ENCODE results near the gene FADD.
"Not testable (repeated sequence)": the region's sequence is repeated elsewhere in the genome, so short reads cannot be mapped to it uniquely, and the experiment has no call there.

Gene FADD

DNA sequence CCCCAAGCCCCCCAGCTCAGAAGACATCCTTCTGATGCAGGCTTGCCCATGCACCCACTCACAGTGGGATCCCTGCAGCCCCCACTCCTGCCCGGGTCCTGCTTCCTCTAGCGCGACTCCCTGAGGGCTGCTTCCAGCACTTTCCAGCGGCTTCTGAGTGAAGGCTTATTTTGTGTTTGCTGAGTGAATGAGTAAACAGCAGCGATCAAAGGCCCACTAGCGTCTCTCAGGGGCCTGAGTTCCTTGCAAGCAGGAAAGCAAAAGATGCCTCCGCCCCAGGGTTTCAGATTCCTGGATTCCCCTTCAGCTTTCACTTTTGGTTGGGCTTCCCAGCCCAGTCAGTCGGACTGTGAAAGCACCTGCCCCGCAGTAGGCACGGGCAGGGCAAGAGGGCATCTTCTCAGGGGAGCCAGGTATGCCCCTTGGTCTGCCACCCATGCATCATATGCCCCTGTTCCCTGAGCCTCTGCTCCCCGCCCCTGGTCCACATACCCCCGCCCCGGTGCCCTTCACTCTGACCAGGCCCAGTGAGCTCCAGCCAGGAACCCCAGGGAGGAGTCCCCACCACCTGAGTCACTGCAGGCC lies 9.2 kb downstream of the FADD start:
- no peak for DNase-seq (ENCODE audit: low read depth, low spot score)
- no peak overlapping the region for H3K9ac ChIP-seq (ENCODE audit: insufficient read length)
- H3K4me3 ChIP-seq = no peak overlapping the region
- TF ChIP-seq EZH2 (IDR thresholded peaks at IDR 0.05) = no peak
- no peak for TF ChIP-seq POLR2AphosphoS5 (IDR thresholded peaks at IDR 0.05; ENCODE audit: borderline replicate concordance, low read depth, low read length)
- TF ChIP-seq FOXP2 (optimal IDR thresholded peaks at IDR 0.05; ENCODE audit: control extremely low read depth, extremely low read length, insufficient read depth) = no peak
- peaks cover 5% of the 10 kb centered on the region; the same call in 1 of the 2 replicates for H3K36me3 ChIP-seq (ENCODE audit: insufficient read depth, low read length)
- no peak overlapping the region for H3K27ac ChIP-seq
- no peaks in the 10 kb centered on the region for H3K9me3 ChIP-seq (ENCODE audit: low read depth, low read length)

DNA sequence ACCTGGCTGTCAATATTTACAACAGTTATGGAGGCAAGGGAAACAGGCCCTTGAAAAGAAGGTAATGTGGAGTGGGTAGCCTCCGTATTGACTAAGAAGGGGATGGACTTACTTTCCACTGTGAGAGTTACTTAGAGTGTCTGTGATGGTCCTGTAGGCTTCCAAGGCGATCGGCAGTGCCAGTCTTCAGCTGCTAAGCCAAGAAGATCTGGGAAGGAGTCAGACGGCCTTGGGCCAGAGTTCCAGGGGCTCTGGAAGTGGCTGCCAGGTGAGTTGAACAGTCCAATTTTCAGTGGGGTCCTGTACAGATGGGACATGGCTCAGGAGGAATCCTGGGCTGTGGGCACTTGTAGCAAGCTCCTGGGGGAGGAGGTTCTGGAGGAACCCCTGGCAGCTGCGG lies 14.3 kb downstream of the FADD start:
- H3K36me3 ChIP-seq (ENCODE audit: insufficient read depth, low read length) = not testable (repeated sequence)

GRCh38 chr11:70218076-70218475 lies 15.0 kb downstream of the FADD start:
- H3K27ac ChIP-seq; H3K9ac ChIP-seq (ENCODE audit: insufficient read length); DNase-seq (ENCODE audit: low read depth, low spot score); H3K36me3 ChIP-seq (ENCODE audit: insufficient read depth, low read length); H3K9me3 ChIP-seq (ENCODE audit: low read depth, low read length); H3K4me3 ChIP-seq: not testable (repeated sequence)

More for the DNA sequence above, 14.3 kb downstream of the FADD start:
- H3K9ac ChIP-seq (ENCODE audit: insufficient read length); H3K9me3 ChIP-seq (ENCODE audit: low read depth, low read length); DNase-seq (ENCODE audit: low read depth, low spot score); H3K4me3 ChIP-seq; H3K27ac ChIP-seq: not testable (repeated sequence)

DNA sequence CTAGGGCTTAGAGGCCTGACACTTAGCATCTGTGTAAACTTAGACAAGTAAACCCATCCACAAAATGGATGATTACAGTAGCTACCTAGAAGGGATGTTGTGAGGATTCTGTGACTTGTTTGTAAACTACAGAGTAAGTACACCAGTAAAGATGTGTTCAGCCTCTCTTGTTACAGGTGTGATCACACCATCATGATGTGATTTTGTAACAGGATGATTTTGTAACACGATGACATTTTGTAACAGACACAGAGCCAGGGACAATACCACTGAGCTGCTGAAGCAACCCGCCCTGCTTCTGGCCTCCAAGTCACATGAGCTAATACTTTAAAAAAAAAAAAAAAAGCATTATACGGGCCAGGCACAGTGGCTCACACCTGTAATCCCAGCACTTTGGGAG lies 17.0 kb downstream of the FADD start:
- TF ChIP-seq POLR2AphosphoS5 (IDR thresholded peaks at IDR 0.05; ENCODE audit: borderline replicate concordance, low read depth, low read length) = no peak
- TF ChIP-seq FOXP2 (optimal IDR thresholded peaks at IDR 0.05; ENCODE audit: control extremely low read depth, extremely low read length, insufficient read depth) = no peak
- TF ChIP-seq EZH2 (IDR thresholded peaks at IDR 0.05) = no peak
- no peaks in the 10 kb centered on the region for H3K9me3 ChIP-seq (ENCODE audit: low read depth, low read length)
- DNase-seq (ENCODE audit: low read depth, low spot score) = no peak
- H3K9ac ChIP-seq (ENCODE audit: insufficient read length) = no peak overlapping the region
- no peaks in the 10 kb centered on the region for H3K36me3 ChIP-seq (ENCODE audit: insufficient read depth, low read length)
- no peak overlapping the region for H3K27ac ChIP-seq
- H3K4me3 ChIP-seq = no peak overlapping the region

DNA sequence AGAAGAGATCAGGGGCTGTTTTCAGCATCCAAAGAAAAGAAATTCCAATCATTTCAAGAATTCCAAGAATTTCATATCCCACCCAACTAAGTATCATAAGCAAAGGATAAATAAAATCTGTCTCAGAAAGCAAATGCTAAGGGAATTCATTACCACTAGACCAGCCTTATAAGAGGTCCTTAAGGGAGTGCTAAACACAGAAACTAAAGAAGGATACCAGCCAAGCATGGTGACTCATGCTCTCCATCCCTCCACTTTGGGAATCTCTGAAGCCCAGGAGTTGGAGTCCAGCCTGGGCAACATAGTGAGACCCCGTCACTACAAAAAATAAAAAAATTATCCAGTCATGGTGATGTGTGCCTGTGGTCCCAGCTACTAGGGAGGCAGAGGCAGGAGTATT lies 17.8 kb downstream of the FADD start:
- Histone ChIP-seq H3K27ac (no peak overlapping the region), H3K9me3 (ENCODE audit: low read depth, low read length) (no peaks in the 10 kb centered on the region), H3K9ac (ENCODE audit: insufficient read length) (no peak overlapping the region), H3K36me3 (ENCODE audit: insufficient read depth, low read length) (no peaks in the 10 kb centered on the region), H3K4me3 (no peak overlapping the region)
- no peak for DNase-seq (ENCODE audit: low read depth, low spot score)
- TF ChIP-seq EZH2 (IDR thresholded peaks at IDR 0.05) (no peak), POLR2AphosphoS5 (IDR thresholded peaks at IDR 0.05; ENCODE audit: borderline replicate concordance, low read depth, low read length) (no peak), FOXP2 (optimal IDR thresholded peaks at IDR 0.05; ENCODE audit: control extremely low read depth, extremely low read length, insufficient read depth) (no peak)

GRCh38 chr11:70225681-70226177 lies 22.6 kb downstream of the FADD start:
- H3K36me3 ChIP-seq (ENCODE audit: insufficient read depth, low read length) = no peaks in the 10 kb centered on the region
- no peak for DNase-seq (ENCODE audit: low read depth, low spot score)
- no peak overlapping the region for H3K4me3 ChIP-seq
- TF ChIP-seq FOXP2 (optimal IDR thresholded peaks at IDR 0.05; ENCODE audit: control extremely low read depth, extremely low read length, insufficient read depth) (no peak), POLR2AphosphoS5 (IDR thresholded peaks at IDR 0.05; ENCODE audit: borderline replicate concordance, low read depth, low read length) (no peak), EZH2 (IDR thresholded peaks at IDR 0.05) (no peak)
- no peaks in the 10 kb centered on the region for H3K9me3 ChIP-seq (ENCODE audit: low read depth, low read length)
- no peak overlapping the region for H3K9ac ChIP-seq (ENCODE audit: insufficient read length)
- H3K27ac ChIP-seq = no peak overlapping the region

GRCh38 chr11:70226183-70226582 lies 23.1 kb downstream of the FADD start:
- Histone ChIP-seq H3K36me3 (ENCODE audit: insufficient read depth, low read length) (no peaks in the 10 kb centered on the region), H3K27ac (no peak overlapping the region), H3K9ac (ENCODE audit: insufficient read length) (no peak overlapping the region), H3K4me3 (no peak overlapping the region), H3K9me3 (ENCODE audit: low read depth, low read length) (no peaks in the 10 kb centered on the region)
- TF ChIP-seq FOXP2 (optimal IDR thresholded peaks at IDR 0.05; ENCODE audit: control extremely low read depth, extremely low read length, insufficient read depth) = no peak
- no peak for TF ChIP-seq POLR2AphosphoS5 (IDR thresholded peaks at IDR 0.05; ENCODE audit: borderline replicate concordance, low read depth, low read length)
- no peak for TF ChIP-seq EZH2 (IDR thresholded peaks at IDR 0.05)
- DNase-seq (ENCODE audit: low read depth, low spot score) = no peak

DNA sequence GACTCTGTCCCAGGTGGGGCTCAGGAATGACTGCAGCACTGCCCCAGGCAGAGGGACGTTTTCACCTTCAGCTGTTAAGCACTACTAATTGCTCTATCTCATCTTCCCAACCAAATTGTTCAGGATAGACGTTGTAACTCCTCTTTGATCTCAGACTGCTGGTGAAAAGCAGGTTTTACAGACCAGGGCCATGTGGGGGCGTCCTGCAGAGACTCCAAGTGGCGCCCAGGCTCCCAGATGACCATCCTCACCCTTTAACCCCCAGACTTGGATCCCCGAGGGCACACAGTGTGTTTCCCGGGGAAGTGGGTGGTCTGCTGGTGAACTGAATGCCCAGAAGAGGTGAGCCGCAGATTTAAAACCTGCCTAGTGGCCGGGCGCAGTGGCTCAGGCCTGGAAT lies 23.9 kb downstream of the FADD start:
- no peaks in the 10 kb centered on the region for H3K36me3 ChIP-seq (ENCODE audit: insufficient read depth, low read length)
- H3K4me3 ChIP-seq = no peak overlapping the region
- H3K9me3 ChIP-seq (ENCODE audit: low read depth, low read length) = no peaks in the 10 kb centered on the region
- no peak overlapping the region for H3K9ac ChIP-seq (ENCODE audit: insufficient read length)
- DNase-seq (ENCODE audit: low read depth, low spot score) = no peak
- no peak for TF ChIP-seq POLR2AphosphoS5 (IDR thresholded peaks at IDR 0.05; ENCODE audit: borderline replicate concordance, low read depth, low read length)
- TF ChIP-seq FOXP2 (optimal IDR thresholded peaks at IDR 0.05; ENCODE audit: control extremely low read depth, extremely low read length, insufficient read depth) = no peak
- no peak for TF ChIP-seq EZH2 (IDR thresholded peaks at IDR 0.05)
- no peak overlapping the region for H3K27ac ChIP-seq

DNA sequence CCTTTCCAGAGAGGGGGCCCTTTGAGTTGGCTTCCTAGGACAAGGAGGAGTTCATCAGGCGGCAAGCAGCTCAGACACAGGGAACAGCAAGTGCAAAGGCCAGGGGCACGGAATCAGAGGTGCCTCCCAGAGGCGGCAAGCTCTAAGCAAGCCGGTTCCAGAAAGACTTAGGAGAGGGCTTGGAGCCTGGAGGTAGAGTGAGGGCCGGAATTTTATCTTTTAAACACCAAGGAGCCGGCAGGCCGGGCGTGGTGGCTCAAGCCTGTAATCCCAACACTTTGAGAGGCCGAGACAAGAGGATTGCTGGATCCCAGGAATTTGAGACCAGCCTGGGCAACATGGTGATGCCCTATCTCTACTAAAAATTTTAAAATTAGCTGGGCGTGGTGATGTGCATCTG lies 26.6 kb downstream of the FADD start:
- Histone ChIP-seq H3K27ac (no peak overlapping the region), H3K4me3 (no peak overlapping the region), H3K9me3 (ENCODE audit: low read depth, low read length) (no peaks in the 10 kb centered on the region), H3K9ac (ENCODE audit: insufficient read length) (no peak overlapping the region), H3K36me3 (ENCODE audit: insufficient read depth, low read length) (no peaks in the 10 kb centered on the region)
- TF ChIP-seq FOXP2 (optimal IDR thresholded peaks at IDR 0.05; ENCODE audit: control extremely low read depth, extremely low read length, insufficient read depth) (no peak), EZH2 (IDR thresholded peaks at IDR 0.05) (no peak), POLR2AphosphoS5 (IDR thresholded peaks at IDR 0.05; ENCODE audit: borderline replicate concordance, low read depth, low read length) (no peak)
- no peak for DNase-seq (ENCODE audit: low read depth, low spot score)
